Ovary (tissue), 3 donors: Measurements from ENCODE around the gene HPCA.

Experiments used
- CTCF ChIP-seq, 3 donors: fragments of 450-650 bp in 2 of 3; fragments of 200-600 bp in 1 of 3; IDR thresholded peaks; one replicate each; pipeline versions ENCODE4 v1.5.1 to v1.8.0; 2016 to 2022; ENCODE audit warnings: antibody characterized with exemption in 3 of 3, mild to moderate bottlenecking in 1 of 3
- POLR2A ChIP-seq: fragments of 450-650 bp; IDR thresholded peaks from one replicate; pipeline ENCODE4 v1.6.1; 2017; ENCODE audit warnings: antibody characterized with exemption, mild to moderate bottlenecking, moderate library complexity
- donor health status: DM: no; HTN: no; CAD: no.

- no peak for TF ChIP-seq POLR2A
- TF ChIP-seq CTCF (IDR thresholded peaks at IDR 0.05) = no peak
Observed at GRCh38 chr1:32867671-32868070, 18.6 kb upstream of the HPCA start.
